GM19395 (cell line): ENCODE results near the gene HOXB2.

Experiments
- ATAC-seq: cut with Tn5 transposase; IDR thresholded peaks from one replicate; pipeline ENCODE4 v1.9.1; 2021; ENCODE audit warnings: mild to moderate bottlenecking, moderate library complexity; ENCODE audit not compliant: unreplicated experiment

Gene HOXB2

GRCh38 chr17:48494335-48494734 lies 50.6 kb downstream of the HOXB2 start:
- no peak for ATAC-seq
